GM19395 (cell line): ENCODE data around the gene ARL15.

Experiments
- ATAC-seq: cut with Tn5 transposase; IDR thresholded peaks from one replicate; pipeline ENCODE4 v1.9.1; 2021; ENCODE audit warnings: mild to moderate bottlenecking, moderate library complexity; ENCODE audit not compliant: unreplicated experiment

ARL15 gene

GRCh38 chr5:54288568-54289217 lies 21.7 kb downstream of the ARL15 start:
- no peak for ATAC-seq

- no peak for ATAC-seq
Observed at GRCh38 chr5:54285686-54286085, 24.7 kb downstream of the ARL15 start.

DNA sequence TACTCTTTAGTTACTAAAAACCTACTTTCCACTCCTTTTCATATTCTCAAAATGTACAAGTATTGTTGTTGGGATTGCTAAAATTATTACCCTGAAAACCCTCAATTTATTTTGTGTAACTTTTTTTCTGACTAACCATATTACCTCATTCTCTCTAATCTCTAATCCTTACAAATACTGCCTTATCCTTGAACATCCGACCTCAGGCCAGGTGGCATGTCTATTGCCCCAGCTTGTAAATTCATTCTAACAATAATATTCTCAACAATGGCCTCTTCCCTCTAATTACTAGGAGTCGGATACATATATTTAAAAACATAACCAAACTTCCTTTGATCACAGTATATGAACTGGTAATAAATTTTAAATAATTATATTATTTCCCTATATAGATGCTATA lies 25.8 kb downstream of the ARL15 start:
- no peak for ATAC-seq

GRCh38 chr5:54282876-54283275 lies 27.5 kb downstream of the ARL15 start:
- ATAC-seq = no peak

DNA sequence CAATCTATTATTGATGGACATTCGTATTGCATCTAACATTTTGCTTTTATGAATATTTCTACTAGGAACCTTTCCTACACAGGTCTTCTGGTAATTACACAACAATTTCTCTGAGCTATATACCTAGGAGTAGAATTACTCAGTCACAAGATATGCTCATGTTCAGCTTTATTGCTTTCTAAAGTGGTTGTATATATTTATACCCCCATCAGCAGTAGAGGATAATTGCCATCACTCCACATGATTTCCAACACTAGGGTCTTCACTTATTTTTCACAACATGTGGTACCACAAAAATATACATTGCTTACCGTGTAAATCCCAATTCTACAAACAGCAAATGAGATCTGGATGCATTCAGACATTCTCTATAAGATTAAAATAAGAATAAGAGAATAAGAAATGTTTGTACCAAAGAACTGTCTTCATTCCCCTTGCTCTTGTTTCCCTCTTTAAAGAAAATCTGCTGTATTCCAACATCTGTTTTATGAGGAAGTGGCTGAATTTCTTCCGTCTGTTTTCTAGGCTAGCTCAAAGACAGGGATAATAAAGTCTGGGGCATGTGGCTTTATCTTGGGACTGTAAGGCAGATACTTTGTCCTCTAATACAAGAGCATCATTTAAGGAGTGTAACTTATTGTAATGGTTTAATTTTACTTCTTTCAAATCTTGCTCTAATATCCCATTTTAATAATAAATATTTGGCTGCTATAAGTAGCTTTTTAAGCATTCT lies 28.2 kb downstream of the ARL15 start:
- no peak for ATAC-seq

DNA sequence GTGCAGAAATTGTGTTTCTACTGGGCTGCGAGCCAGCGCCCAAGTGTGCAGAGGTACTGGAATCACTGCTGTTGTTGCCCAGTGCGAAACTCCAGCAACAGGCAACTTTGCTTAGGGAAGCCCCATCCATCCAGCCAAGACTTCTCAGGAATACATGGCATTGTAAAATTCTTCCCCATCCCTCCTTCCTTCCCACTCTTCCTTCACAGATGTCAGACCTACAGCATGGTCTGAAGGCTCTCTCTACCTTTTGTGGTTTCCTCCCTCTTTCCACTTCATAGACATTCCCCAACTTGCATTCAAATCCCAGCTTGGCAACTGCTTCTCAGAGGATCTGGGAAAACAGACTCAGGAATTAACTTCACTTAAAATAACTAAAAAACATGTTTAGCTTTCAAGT lies 30.4 kb downstream of the ARL15 start:
- ATAC-seq = no peak

GRCh38 chr5:54278979-54279717 lies 31.2 kb downstream of the ARL15 start:
- no peak for ATAC-seq

- no peak for ATAC-seq
Observed at GRCh38 chr5:54278036-54278830, 32.1 kb downstream of the ARL15 start.

DNA sequence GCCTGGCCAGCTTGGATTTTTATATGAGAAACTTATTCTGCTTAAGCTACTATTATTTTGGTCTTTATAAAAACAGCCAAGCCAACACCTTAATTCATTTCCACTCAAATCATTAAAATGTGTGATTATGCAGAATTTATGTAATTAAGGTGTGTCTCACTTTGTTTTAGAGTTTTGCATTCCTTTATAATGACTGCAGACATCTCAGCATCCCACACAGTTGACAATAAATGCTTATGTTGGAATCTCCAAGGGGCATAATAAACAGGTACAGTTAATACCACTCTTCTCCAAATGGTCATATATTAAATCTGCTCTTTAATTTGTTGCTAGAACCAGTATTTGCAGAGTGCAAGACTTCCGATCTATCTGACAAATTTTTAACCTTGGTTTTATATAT lies 34.3 kb downstream of the ARL15 start:
- ATAC-seq = no peak

GRCh38 chr5:54275361-54275760 lies 35.0 kb downstream of the ARL15 start:
- no peak for ATAC-seq

DNA sequence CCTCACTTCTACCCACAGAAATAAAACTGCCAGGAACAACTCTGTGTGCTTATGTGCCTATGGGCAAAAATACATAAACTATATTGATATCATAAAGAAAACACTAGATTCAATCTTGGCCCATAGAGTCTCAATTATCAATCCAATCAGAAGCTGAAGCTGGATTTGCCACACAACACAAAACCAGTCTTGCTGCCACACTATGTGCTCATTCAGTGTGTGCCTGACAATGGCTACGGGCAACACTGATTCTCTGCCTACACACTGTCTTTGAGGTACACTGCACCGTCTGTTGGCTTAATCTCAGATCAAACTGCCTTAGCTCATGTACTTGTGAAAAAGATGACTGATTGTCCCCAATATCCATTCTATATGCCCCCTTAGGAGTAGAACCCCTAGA lies 35.4 kb downstream of the ARL15 start:
- no peak for ATAC-seq

DNA sequence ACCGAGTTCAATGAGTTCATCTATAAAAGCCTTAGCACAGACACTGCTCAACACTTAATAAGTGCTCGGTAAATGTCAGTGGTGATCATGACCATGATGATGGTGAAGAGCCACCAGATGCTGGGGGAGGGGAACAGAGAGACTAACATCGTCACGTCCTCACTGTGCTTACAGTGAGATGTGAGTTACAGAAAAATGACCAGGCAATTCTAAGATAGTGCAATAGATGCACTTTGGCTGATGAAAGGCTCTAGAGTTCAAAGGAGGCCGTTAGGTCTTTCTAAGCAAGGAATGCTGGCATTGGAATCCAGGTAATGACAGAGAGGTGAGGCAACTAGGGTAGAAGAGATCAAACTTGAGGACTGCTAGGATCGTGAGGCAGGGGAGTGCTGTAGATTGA lies 36.7 kb downstream of the ARL15 start:
- ATAC-seq = no peak

- no peak for ATAC-seq
Observed at GRCh38 chr5:54272746-54273145, 37.6 kb downstream of the ARL15 start.

GRCh38 chr5:54270326-54270725 lies 40.0 kb downstream of the ARL15 start:
- ATAC-seq = no peak

DNA sequence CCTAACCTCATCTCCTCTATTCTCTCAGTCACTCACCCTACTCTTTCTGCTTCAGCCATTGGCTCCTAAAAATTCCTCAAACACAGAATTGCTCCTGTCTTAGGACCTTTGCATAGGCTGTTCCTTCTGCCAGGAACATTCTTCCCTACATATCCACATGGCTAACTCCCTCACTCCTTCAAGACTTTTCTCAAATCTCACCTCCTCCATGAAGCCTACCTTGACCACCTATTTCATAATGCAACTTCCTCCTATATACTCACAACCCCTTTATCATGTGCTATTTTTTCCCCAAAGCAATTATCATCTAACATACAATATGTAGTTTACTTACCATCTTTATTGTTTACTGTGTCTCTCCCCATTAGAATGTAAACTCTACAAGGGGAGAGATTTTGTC lies 45.8 kb downstream of the ARL15 start:
- ATAC-seq = no peak

DNA sequence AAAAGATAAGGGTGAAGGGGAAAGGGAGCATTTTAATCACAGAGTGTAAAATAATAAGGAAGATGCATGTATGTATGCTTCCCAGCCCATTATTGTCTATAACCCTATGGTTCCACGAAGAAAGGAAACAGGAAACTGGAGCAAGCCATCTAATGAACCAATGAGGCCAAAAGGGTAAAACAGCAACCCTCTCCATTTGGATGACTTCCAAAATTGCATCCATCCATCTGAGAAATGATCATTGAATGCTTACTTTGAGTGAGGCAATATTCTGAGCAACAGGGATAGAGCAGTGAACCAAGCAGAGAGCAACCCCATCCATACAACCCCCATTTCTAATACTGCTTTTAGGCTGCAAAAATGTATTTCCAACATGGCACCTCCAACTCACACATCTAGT lies 46.9 kb downstream of the ARL15 start:
- ATAC-seq = no peak

GRCh38 chr5:54261596-54261995 lies 48.8 kb downstream of the ARL15 start:
- no peak for ATAC-seq

DNA sequence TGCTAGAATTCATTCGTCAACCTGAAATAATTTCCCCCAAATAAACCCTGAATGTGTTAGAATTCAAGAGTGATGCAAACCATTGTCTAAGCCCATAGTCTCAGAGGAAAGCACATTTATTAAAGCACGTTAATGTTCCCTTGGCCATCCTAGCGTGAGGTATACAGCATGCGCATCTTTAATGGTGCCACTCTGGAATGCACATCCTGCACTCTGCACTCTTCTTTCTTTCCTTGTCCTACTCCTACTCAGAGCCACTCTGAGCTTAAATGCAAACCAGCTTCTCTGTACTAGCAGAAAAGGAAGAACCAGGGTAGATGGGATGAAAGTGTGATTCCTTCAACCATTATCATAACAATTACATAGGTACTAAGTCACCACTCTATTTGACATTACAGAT lies 50.4 kb downstream of the ARL15 start:
- ATAC-seq = no peak

DNA sequence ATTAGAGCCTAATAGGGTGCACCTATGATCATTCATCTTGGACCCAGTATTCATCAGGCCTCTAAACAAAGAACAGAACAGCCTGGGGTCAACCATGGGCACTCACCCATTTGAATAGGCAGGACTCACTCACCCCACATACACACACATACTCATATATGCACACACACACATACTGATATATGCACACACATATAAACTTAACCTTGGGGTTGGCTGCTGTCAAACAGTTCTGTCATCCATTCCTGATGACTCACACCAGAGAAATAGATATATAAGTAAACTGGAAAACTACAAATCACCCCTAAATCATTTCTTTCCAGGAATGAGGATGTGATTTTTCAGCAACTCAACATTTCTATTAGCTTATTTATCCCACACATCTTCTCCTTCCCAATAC lies 51.3 kb downstream of the ARL15 start:
- no peak for ATAC-seq

DNA sequence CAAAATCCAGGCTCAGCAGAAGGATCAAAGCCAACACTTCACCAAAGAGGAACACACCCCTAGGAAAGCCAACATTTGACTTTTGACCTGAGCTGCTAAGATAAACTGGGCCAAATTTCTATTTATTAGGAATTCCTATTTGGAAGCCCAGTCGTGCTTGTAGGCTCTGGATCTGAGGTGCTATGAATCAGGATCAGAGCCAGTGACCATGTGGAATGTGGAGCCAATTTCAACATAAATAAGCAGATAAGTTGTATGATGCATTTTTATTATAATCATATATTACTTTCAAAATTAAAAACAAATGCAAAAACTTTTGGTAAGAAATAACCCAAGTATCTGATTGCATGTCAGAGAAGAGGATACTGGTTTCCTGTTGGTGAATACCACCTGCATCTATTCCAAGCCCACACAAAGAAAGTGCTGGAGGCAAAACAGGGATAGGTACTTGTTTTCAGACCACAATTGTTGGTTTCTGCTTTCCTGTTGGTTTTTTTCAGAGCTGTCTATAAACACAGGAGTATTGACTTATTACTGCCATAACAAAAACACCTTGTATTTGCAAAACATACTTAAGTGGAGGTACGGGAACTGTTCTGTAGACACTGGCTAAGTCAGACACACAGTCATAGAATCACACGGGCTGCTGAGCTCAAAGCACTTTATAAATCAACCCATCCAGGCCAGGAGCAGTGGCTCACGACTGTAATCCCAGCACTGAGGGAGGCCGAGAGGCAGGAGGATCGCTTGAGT lies 52.8 kb downstream of the ARL15 start:
- no peak for ATAC-seq
